AG20443 (cell line): ENCODE measurements around the gene RAP1GAP2.
A peak's percentile ranks its signal among the peaks of the same experiment; 100 is the strongest.

Experiments
- DNase-seq: peaks from one replicate; pipeline ENCODE4 v3.0.0; 2012; ENCODE audit warnings: low spot score, mixed read lengths

Gene RAP1GAP2

GRCh38 chr17:2786176-2786881 lies 9.9 kb upstream of the RAP1GAP2 start:
- DNase-seq, result peak; percentile 90

- DNase-seq, result no peak
These were observed 6.5 kb upstream of the RAP1GAP2 start for GRCh38 chr17:2789700-2790099.

- DNase-seq, result no peak
These were observed 3.7 kb upstream of the RAP1GAP2 start for GRCh38 chr17:2792366-2793169.

- no peak for DNase-seq
These were observed 2.0 kb upstream of the RAP1GAP2 start for GRCh38 chr17:2794111-2794803.

GRCh38 chr17:2795441-2796163 lies 636 bp upstream of the RAP1GAP2 start:
- no peak for DNase-seq

- DNase-seq, result no peak
These were observed 988 bp downstream of the RAP1GAP2 start for GRCh38 chr17:2797226-2797625.

GRCh38 chr17:2797637-2798036 lies 1.4 kb downstream of the RAP1GAP2 start:
- DNase-seq, result no peak

GRCh38 chr17:2798188-2798587 lies 1.9 kb downstream of the RAP1GAP2 start:
- no peak for DNase-seq

GRCh38 chr17:2798678-2799077 lies 2.4 kb downstream of the RAP1GAP2 start:
- no peak for DNase-seq

GRCh38 chr17:2799653-2800052 lies 3.4 kb downstream of the RAP1GAP2 start:
- no peak for DNase-seq

- no peak for DNase-seq
These were observed 4.1 kb downstream of the RAP1GAP2 start for GRCh38 chr17:2800367-2800766.

- DNase-seq, result no peak
These were observed 5.6 kb downstream of the RAP1GAP2 start for GRCh38 chr17:2801841-2802240.

- DNase-seq, result no peak
These were observed 6.3 kb downstream of the RAP1GAP2 start for GRCh38 chr17:2802574-2802973.

GRCh38 chr17:2803386-2803785 lies 7.1 kb downstream of the RAP1GAP2 start:
- DNase-seq, result no peak

- no peak for DNase-seq
These were observed 7.7 kb downstream of the RAP1GAP2 start for GRCh38 chr17:2803971-2804370.

- no peak for DNase-seq
These were observed 8.7 kb downstream of the RAP1GAP2 start for GRCh38 chr17:2804912-2805311.

- no peak for DNase-seq
These were observed 9.7 kb downstream of the RAP1GAP2 start for GRCh38 chr17:2805961-2806360.

GRCh38 chr17:2808367-2809335 lies 12.4 kb downstream of the RAP1GAP2 start:
- DNase-seq, result no peak

- no peak for DNase-seq
These were observed 13.1 kb downstream of the RAP1GAP2 start for GRCh38 chr17:2809337-2809736.

- DNase-seq, result no peak
These were observed 17.8 kb downstream of the RAP1GAP2 start for GRCh38 chr17:2814049-2814448.
